ENCODE results near the gene CCDC174. TPM values are rescaled to one million over a fixed set of nuclear protein-coding genes. Genes with fewer than 3 reads are reported as not detected.
"Not testable (repeated sequence)": the region's sequence is repeated elsewhere in the genome, so short reads cannot be mapped to it uniquely, and the experiment has no call there.

The CCDC174 gene
- total RNA-seq, 4 donors from 2014 or later, result 21.2 to 30.1 (median 25.5) TPM

- H3K4me1 ChIP-seq, result peaks cover 13 to 25% of the 10 kb centered on the region in 2 donors
- intact Hi-C loops (cut with DNase I), result loop anchor here (10.0 kb wide), 1 partner anchor 265 kb away; no protein-coding TSS in a partner anchor
- TF ChIP-seq POLR2A (IDR thresholded peaks at IDR 0.05) (no peak), CTCF (IDR thresholded peaks at IDR 0.05) (no peak)
Observed at GRCh38 chr3:14649466-14649865, 2.1 kb upstream of the CCDC174 start.

GRCh38 chr3:14650193-14650592, 1.4 kb upstream of the CCDC174 start:
- WGBS, 2 donors, result 81 to 86% methylated on average over 4 of the region's 4 CpGs
- H3K27me3 ChIP-seq, result no peaks in the 10 kb centered on the region
- intact Hi-C loops (cut with DNase I), result no loop called here
- TF ChIP-seq POLR2A (IDR thresholded peaks at IDR 0.05) (no peak), CTCF (IDR thresholded peaks at IDR 0.05) (no peak)
- H3K4me1 ChIP-seq, result peaks cover 13 to 25% of the 10 kb centered on the region in 2 donors
- H3K4me3 ChIP-seq (replicated peaks in 1 of 3), result no peak overlapping the region
- no peaks in the 10 kb centered on the region for H3K9me3 ChIP-seq
- H3K27ac ChIP-seq, result no peak overlapping the region
- H3K36me3 ChIP-seq, result peaks cover 4 to 7% of the 10 kb centered on the region in 2 donors
- DNase-seq, result no peak

More at GRCh38 chr3:14649466-14649865, 2.1 kb upstream of the CCDC174 start:
- no peak overlapping the region for H3K4me3 ChIP-seq (replicated peaks in 1 of 3)
- WGBS, 2 donors, result 88% methylated on average over 2 of the region's 2 CpGs
- H3K36me3 ChIP-seq, result no peaks in the 10 kb centered on the region
- H3K27me3 ChIP-seq, result no peaks in the 10 kb centered on the region
- no peaks in the 10 kb centered on the region for H3K9me3 ChIP-seq
- H3K27ac ChIP-seq, result no peak overlapping the region
- no peak for DNase-seq

GRCh38 chr3:14652360-14652907, 872 bp downstream of the CCDC174 start:
- intact Hi-C loops (cut with DNase I); DNase-seq: not testable (repeated sequence)

GRCh38 chr3:14657579-14657978, 6.0 kb downstream of the CCDC174 start:
- TF ChIP-seq POLR2A (IDR thresholded peaks at IDR 0.05), result no peak
- TF ChIP-seq CTCF (IDR thresholded peaks at IDR 0.05), result no peak
- no peaks in the 10 kb centered on the region for H3K27me3 ChIP-seq
- H3K4me1 ChIP-seq, result peaks cover 11 to 15% of the 10 kb centered on the region in 2 donors
- H3K9me3 ChIP-seq, result no peaks in the 10 kb centered on the region
- H3K36me3 ChIP-seq, result peaks cover 75 to 80% of the 10 kb centered on the region in 2 donors
- no peak overlapping the region for H3K4me3 ChIP-seq (replicated peaks in 1 of 3)
- H3K27ac ChIP-seq, result no peak overlapping the region
- intact Hi-C loops (cut with DNase I), result no loop called here
- WGBS, 2 donors, result 78 to 87% methylated on average over 2 of the region's 2 CpGs
- no peak for DNase-seq

More at GRCh38 chr3:14652360-14652907, 872 bp downstream of the CCDC174 start:
- peaks cover 24 to 29% of the 10 kb centered on the region in 2 donors for H3K36me3 ChIP-seq
- H3K9me3 ChIP-seq, H3K27me3 ChIP-seq: not testable (repeated sequence)
- peak overlapping the region; percentile 54 to 85 (median 55) for H3K4me3 ChIP-seq (replicated peaks in 1 of 3)
- H3K27ac ChIP-seq, result peak overlapping the region in 1 of 3 donors; percentile 70
- WGBS, 2 donors, result 80 to 88% methylated on average over 21 of the region's 21 CpGs
- H3K4me1 ChIP-seq, result peaks cover 13 to 25% of the 10 kb centered on the region in 2 donors

- peaks cover 0 to 1% of the 10 kb centered on the region in 2 donors for H3K4me1 ChIP-seq
- DNase-seq, result no peak
- WGBS, 2 donors, result 92 to 94% methylated on average over 2 of the region's 2 CpGs
- H3K27me3 ChIP-seq, result no peaks in the 10 kb centered on the region
- H3K9me3 ChIP-seq, result no peaks in the 10 kb centered on the region
- H3K4me3 ChIP-seq (replicated peaks in 1 of 3), result no peak overlapping the region
- peaks cover 89% of the 10 kb centered on the region in 2 donors for H3K36me3 ChIP-seq
- intact Hi-C loops (cut with DNase I), result no loop called here
- H3K27ac ChIP-seq, result no peak overlapping the region
- TF ChIP-seq CTCF (IDR thresholded peaks at IDR 0.05) (no peak), POLR2A (IDR thresholded peaks at IDR 0.05) (no peak)
Observed at GRCh38 chr3:14658978-14659377, 7.4 kb downstream of the CCDC174 start.

Data from thyroid gland (tissue), 4 donors.